Measurements from ENCODE around the gene LMO3. TPM values are rescaled to one million over a fixed set of nuclear protein-coding genes. Genes with fewer than 3 reads are reported as not detected.

LMO3 gene
- total RNA-seq, 2 donors from 2014 or later: 3.7 to 9.6 TPM

- intact Hi-C loops (cut with DNase I): no loop called here
- H3K9me3 ChIP-seq: no peaks in the 10 kb centered on the region
- no peak for TF ChIP-seq POLR2A (IDR thresholded peaks at IDR 0.05)
- TF ChIP-seq CTCF (IDR thresholded peaks at IDR 0.05): no peak
- no peak for TF ChIP-seq POLR2AphosphoS5 (IDR thresholded peaks at IDR 0.05)
- H3K4me3 ChIP-seq: no peak overlapping the region
- no peaks in the 10 kb centered on the region for H3K4me1 ChIP-seq (replicated peaks)
- DNase-seq (ENCODE audit: low spot score): peak; percentile 11
- no peaks in the 10 kb centered on the region for H3K36me3 ChIP-seq
- 31% methylated on average over 3 of the region's 3 CpGs for WGBS
- H3K27me3 ChIP-seq (replicated peaks; ENCODE audit: insufficient read depth): no peaks in the 10 kb centered on the region
- no peak overlapping the region for H3K27ac ChIP-seq
Measured at GRCh38 chr12:16531621-16532020, 74.3 kb downstream of the LMO3 start.

- H3K4me1 ChIP-seq (replicated peaks): no peaks in the 10 kb centered on the region
- no peaks in the 10 kb centered on the region for H3K36me3 ChIP-seq
- 56% methylated on average over 2 of the region's 2 CpGs for WGBS
- TF ChIP-seq CTCF (IDR thresholded peaks at IDR 0.05) (no peak), POLR2AphosphoS5 (IDR thresholded peaks at IDR 0.05) (no peak), POLR2A (IDR thresholded peaks at IDR 0.05) (no peak)
- no peaks in the 10 kb centered on the region for H3K9me3 ChIP-seq
- H3K4me3 ChIP-seq: no peak overlapping the region
- no peak for DNase-seq (ENCODE audit: low spot score)
- H3K27me3 ChIP-seq (replicated peaks; ENCODE audit: insufficient read depth): no peaks in the 10 kb centered on the region
- H3K27ac ChIP-seq: no peak overlapping the region
- intact Hi-C loops (cut with DNase I): no loop called here
Measured at GRCh38 chr12:16530268-16530850, 75.6 kb downstream of the LMO3 start.

- Histone ChIP-seq H3K27me3 (replicated peaks; ENCODE audit: insufficient read depth) (no peaks in the 10 kb centered on the region), H3K4me1 (replicated peaks) (no peaks in the 10 kb centered on the region), H3K36me3 (no peaks in the 10 kb centered on the region), H3K4me3 (no peak overlapping the region), H3K27ac (no peak overlapping the region), H3K9me3 (no peaks in the 10 kb centered on the region)
- no peak for DNase-seq (ENCODE audit: low spot score)
- WGBS: 46% methylated on average over 2 of the region's 2 CpGs
- TF ChIP-seq POLR2A (IDR thresholded peaks at IDR 0.05): no peak
- TF ChIP-seq CTCF (IDR thresholded peaks at IDR 0.05): no peak
- no peak for TF ChIP-seq POLR2AphosphoS5 (IDR thresholded peaks at IDR 0.05)
- intact Hi-C loops (cut with DNase I): no loop called here
Measured at GRCh38 chr12:16526693-16527092, 79.3 kb downstream of the LMO3 start.

- intact Hi-C loops (cut with DNase I): no loop called here
- DNase-seq (ENCODE audit: low spot score): no peak
- H3K9me3 ChIP-seq: no peaks in the 10 kb centered on the region
- WGBS: 44% methylated on average over 1 of the region's 1 CpG
- no peak overlapping the region for H3K27ac ChIP-seq
- H3K36me3 ChIP-seq: no peaks in the 10 kb centered on the region
- peak; percentile 53 for TF ChIP-seq POLR2AphosphoS5 (IDR thresholded peaks at IDR 0.05)
- no peak for TF ChIP-seq POLR2A (IDR thresholded peaks at IDR 0.05)
- H3K27me3 ChIP-seq (replicated peaks; ENCODE audit: insufficient read depth): no peaks in the 10 kb centered on the region
- H3K4me1 ChIP-seq (replicated peaks): no peaks in the 10 kb centered on the region
- H3K4me3 ChIP-seq: no peak overlapping the region
Measured at GRCh38 chr12:16524378-16524777, 81.6 kb downstream of the LMO3 start.

- TF ChIP-seq CTCF (IDR thresholded peaks at IDR 0.05): no peak
- TF ChIP-seq POLR2A (IDR thresholded peaks at IDR 0.05): no peak
- no peak for TF ChIP-seq POLR2AphosphoS5 (IDR thresholded peaks at IDR 0.05)
- DNase-seq (ENCODE audit: low spot score): no peak
- no peaks in the 10 kb centered on the region for H3K4me1 ChIP-seq (replicated peaks)
- H3K36me3 ChIP-seq: no peaks in the 10 kb centered on the region
- no peak overlapping the region for H3K4me3 ChIP-seq
- intact Hi-C loops (cut with DNase I): no loop called here
- H3K27ac ChIP-seq: no peak overlapping the region
- H3K27me3 ChIP-seq (replicated peaks; ENCODE audit: insufficient read depth): no peaks in the 10 kb centered on the region
- H3K9me3 ChIP-seq: no peaks in the 10 kb centered on the region
Measured at GRCh38 chr12:16523951-16524331, 82.0 kb downstream of the LMO3 start.

Measured in prostate gland (tissue), 2 donors.